ENCODE measurements around the gene MGAM2.

MGAM2 gene

DNA sequence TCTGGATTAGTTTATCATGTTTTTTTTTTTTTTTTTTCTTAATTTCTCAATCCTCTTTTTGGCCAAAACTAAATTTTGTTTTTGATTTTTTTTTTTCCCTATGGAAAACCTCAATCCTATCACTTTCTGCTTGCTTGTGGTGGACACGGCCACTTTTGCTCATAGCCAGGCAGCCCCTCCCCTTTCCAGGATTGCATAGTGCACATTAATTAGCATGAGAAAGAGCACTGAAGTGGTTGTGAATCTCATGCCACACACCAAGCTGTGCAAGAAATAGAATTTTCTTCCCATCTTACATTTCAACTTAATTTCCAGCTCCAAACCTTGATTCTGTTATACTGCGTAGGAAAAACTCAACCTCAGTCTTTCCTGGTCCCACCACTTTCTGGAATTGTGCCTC lies 34.6 kb downstream of the MGAM2 start:
- TF ChIP-seq, protein P1, sequence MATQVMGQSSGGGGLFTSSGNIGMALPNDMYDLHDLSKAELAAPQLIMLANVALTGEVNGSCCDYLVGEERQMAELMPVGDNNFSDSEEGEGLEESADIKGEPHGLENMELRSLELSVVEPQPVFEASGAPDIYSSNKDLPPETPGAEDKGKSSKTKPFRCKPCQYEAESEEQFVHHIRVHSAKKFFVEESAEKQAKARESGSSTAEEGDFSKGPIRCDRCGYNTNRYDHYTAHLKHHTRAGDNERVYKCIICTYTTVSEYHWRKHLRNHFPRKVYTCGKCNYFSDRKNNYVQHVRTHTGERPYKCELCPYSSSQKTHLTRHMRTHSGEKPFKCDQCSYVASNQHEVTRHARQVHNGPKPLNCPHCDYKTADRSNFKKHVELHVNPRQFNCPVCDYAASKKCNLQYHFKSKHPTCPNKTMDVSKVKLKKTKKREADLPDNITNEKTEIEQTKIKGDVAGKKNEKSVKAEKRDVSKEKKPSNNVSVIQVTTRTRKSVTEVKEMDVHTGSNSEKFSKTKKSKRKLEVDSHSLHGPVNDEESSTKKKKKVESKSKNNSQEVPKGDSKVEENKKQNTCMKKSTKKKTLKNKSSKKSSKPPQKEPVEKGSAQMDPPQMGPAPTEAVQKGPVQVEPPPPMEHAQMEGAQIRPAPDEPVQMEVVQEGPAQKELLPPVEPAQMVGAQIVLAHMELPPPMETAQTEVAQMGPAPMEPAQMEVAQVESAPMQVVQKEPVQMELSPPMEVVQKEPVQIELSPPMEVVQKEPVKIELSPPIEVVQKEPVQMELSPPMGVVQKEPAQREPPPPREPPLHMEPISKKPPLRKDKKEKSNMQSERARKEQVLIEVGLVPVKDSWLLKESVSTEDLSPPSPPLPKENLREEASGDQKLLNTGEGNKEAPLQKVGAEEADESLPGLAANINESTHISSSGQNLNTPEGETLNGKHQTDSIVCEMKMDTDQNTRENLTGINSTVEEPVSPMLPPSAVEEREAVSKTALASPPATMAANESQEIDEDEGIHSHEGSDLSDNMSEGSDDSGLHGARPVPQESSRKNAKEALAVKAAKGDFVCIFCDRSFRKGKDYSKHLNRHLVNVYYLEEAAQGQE (IDR thresholded peaks at IDR 0.05; ENCODE audit: insufficient replicate concordance, low read depth): no peak
- TF ChIP-seq POLR2AphosphoS5 (IDR thresholded peaks at IDR 0.05; ENCODE audit: low read depth): no peak
- no peak for TF ChIP-seq GABPA (IDR thresholded peaks at IDR 0.05; ENCODE audit: low read depth)
- TF ChIP-seq, protein P2, sequence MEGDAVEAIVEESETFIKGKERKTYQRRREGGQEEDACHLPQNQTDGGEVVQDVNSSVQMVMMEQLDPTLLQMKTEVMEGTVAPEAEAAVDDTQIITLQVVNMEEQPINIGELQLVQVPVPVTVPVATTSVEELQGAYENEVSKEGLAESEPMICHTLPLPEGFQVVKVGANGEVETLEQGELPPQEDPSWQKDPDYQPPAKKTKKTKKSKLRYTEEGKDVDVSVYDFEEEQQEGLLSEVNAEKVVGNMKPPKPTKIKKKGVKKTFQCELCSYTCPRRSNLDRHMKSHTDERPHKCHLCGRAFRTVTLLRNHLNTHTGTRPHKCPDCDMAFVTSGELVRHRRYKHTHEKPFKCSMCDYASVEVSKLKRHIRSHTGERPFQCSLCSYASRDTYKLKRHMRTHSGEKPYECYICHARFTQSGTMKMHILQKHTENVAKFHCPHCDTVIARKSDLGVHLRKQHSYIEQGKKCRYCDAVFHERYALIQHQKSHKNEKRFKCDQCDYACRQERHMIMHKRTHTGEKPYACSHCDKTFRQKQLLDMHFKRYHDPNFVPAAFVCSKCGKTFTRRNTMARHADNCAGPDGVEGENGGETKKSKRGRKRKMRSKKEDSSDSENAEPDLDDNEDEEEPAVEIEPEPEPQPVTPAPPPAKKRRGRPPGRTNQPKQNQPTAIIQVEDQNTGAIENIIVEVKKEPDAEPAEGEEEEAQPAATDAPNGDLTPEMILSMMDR (IDR thresholded peaks at IDR 0.05; ENCODE audit: insufficient read depth, low read length): no peak
- TF ChIP-seq SPI1 (IDR thresholded peaks at IDR 0.05; ENCODE audit: borderline replicate concordance, low read depth): no peak
- DNase-seq (ENCODE audit: low read depth in 1 of 2, low spot score in 1 of 2): no peak
- Histone ChIP-seq H3K4me3 (replicated peaks; ENCODE audit: insufficient read depth, low read length) (no peak overlapping the region), H3K27ac (replicated peaks) (no peak overlapping the region), H3K27me3 (ENCODE audit: insufficient read depth, poor library complexity, severe bottlenecking) (no peaks in the 10 kb centered on the region)

DNA sequence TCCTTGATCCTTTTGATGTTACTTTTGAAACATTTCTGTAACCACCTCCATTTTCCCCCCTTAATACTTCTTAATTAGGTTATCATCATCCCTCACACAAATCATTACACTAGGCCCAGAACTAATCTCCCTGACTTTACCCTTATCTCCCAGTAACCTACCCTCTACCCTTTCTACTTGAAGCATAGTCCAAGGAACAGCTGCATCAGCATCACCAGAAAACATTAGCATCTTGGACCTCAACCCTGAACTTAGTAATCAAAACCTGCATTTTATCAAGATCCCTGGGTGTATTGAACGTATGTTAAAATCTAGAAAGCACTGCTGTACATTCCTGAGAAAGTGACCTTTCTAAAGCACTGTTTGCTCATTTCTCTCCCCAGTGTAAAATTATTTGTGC lies 38.8 kb downstream of the MGAM2 start:
- Histone ChIP-seq H3K27ac (replicated peaks) (no peak overlapping the region), H3K4me3 (replicated peaks; ENCODE audit: insufficient read depth, low read length) (no peak overlapping the region), H3K27me3 (ENCODE audit: insufficient read depth, poor library complexity, severe bottlenecking) (no peaks in the 10 kb centered on the region)
- TF ChIP-seq GABPA (IDR thresholded peaks at IDR 0.05; ENCODE audit: low read depth) (no peak), POLR2AphosphoS5 (IDR thresholded peaks at IDR 0.05; ENCODE audit: low read depth) (no peak), SPI1 (IDR thresholded peaks at IDR 0.05; ENCODE audit: borderline replicate concordance, low read depth) (no peak)
- TF ChIP-seq, protein P1 (IDR thresholded peaks at IDR 0.05; ENCODE audit: insufficient replicate concordance, low read depth): no peak
- TF ChIP-seq, protein P2 (IDR thresholded peaks at IDR 0.05; ENCODE audit: insufficient read depth, low read length): no peak
- no peak for DNase-seq (ENCODE audit: low read depth in 1 of 2, low spot score in 1 of 2)

DNA sequence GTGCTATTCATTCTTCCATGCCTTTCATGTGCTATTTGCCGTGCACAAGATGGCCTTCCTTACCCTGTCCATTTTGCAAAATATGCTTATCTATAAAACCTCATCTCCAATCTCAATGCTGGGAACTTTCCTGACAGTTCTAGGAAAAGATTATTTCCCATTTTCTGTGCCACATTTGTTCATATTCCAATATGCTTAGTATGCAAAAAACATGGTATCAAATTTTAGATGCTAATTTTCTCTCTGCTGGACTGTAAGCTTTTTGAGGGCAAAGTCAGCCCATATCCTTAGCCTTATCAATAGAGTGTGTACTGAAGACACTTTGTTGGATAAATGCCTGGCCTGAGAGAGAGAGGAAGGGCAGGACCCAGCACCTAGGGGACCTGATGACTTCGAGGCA lies 39.4 kb downstream of the MGAM2 start:
- DNase-seq (ENCODE audit: low read depth in 1 of 2, low spot score in 1 of 2): no peak
- Histone ChIP-seq H3K27ac (replicated peaks) (no peak overlapping the region), H3K27me3 (ENCODE audit: insufficient read depth, poor library complexity, severe bottlenecking) (no peaks in the 10 kb centered on the region), H3K4me3 (replicated peaks; ENCODE audit: insufficient read depth, low read length) (no peak overlapping the region)
- no peak for TF ChIP-seq POLR2AphosphoS5 (IDR thresholded peaks at IDR 0.05; ENCODE audit: low read depth)
- TF ChIP-seq, protein P1 (IDR thresholded peaks at IDR 0.05; ENCODE audit: insufficient replicate concordance, low read depth): no peak
- TF ChIP-seq, protein P2 (IDR thresholded peaks at IDR 0.05; ENCODE audit: insufficient read depth, low read length): no peak
- TF ChIP-seq SPI1 (IDR thresholded peaks at IDR 0.05; ENCODE audit: borderline replicate concordance, low read depth): no peak
- no peak for TF ChIP-seq GABPA (IDR thresholded peaks at IDR 0.05; ENCODE audit: low read depth)

Data from HL-60 (cell line).